Endodermal cell (in vitro differentiated cells): ENCODE measurements around the gene CYSTM1. TPM values are rescaled to one million over a fixed set of nuclear protein-coding genes. Genes with fewer than 3 reads are reported as not detected.

Source experiments
- DNase-seq: peaks from one replicate; pipeline ENCODE4 v3.0.0-alpha.2; 2017
- H3K27ac ChIP-seq: 2 replicates; pipeline ENCODE4 v1.5.1; 2013; ENCODE audit warnings: mild to moderate bottlenecking, low read depth, low read length, moderate library complexity
- H3K27me3 ChIP-seq: 2 replicates; pipeline ENCODE4 v1.6.1; 2013; ENCODE audit warnings: mild to moderate bottlenecking, low read length, moderate library complexity; ENCODE audit not compliant: insufficient read depth, control insufficient read depth, poor library complexity, severe bottlenecking
- H3K36me3 ChIP-seq: 2 replicates; pipeline ENCODE4 v1.7.0; 2013; ENCODE audit warnings: mild to moderate bottlenecking, low read length, moderate library complexity; ENCODE audit not compliant: control insufficient read depth, insufficient read depth
- H3K4me1 ChIP-seq: one replicate; pipeline ENCODE4 v1.7.0; 2013; ENCODE audit warnings: low read length; ENCODE audit not compliant: control insufficient read depth, insufficient read depth
- H3K4me3 ChIP-seq: 2 replicates; pipeline ENCODE4 v1.5.1; 2013; ENCODE audit warnings: mild to moderate bottlenecking, low read length, moderate library complexity
- H3K9ac ChIP-seq: 2 replicates; pipeline ENCODE4 v1.6.1; 2013; ENCODE audit warnings: mild to moderate bottlenecking, low read length, moderate library complexity; ENCODE audit not compliant: poor library complexity, severe bottlenecking; ENCODE audit errors: extremely low read depth
- H3K9me3 ChIP-seq: 2 replicates; pipeline ENCODE4 v1.6.1; 2013; ENCODE audit warnings: mild to moderate bottlenecking, low read length, moderate library complexity; ENCODE audit not compliant: control insufficient read depth
- H3K27ac Mint-ChIP-seq: 2 replicates; pipeline ENCODE4 v1.8.0; 2020; ENCODE audit warnings: mixed read lengths
- H3K27me3 Mint-ChIP-seq: 2 replicates; pipeline ENCODE4 v1.8.0; 2021; ENCODE audit warnings: mild to moderate bottlenecking, mixed read lengths; ENCODE audit not compliant: insufficient read depth
- H3K36me3 Mint-ChIP-seq: 2 replicates; pipeline ENCODE4 v1.8.0; 2020; ENCODE audit warnings: low read depth, mixed read lengths
- H3K4me1 Mint-ChIP-seq: 2 replicates; pipeline ENCODE4 v1.8.0; 2020; ENCODE audit warnings: mixed read lengths
- H3K4me3 Mint-ChIP-seq: 2 replicates; pipeline ENCODE4 v1.8.0; 2020; ENCODE audit warnings: mild to moderate bottlenecking, moderate library complexity, mixed read lengths
- H3K9me3 Mint-ChIP-seq: 2 replicates; pipeline ENCODE4 v1.8.0; 2020; ENCODE audit warnings: mild to moderate bottlenecking, mixed read lengths
- WGBS, 2 experiments: methylation state at CpG; one replicate each; pipeline versions ENCODE4 v1.1.5 to v1.1.7; 2013; ENCODE audit warnings: missing lambda C conversion rate in 2 of 2, mixed read lengths in 1 of 2; ENCODE audit not compliant: insufficient coverage in 1 of 2, insufficient read length in 1 of 2; 5-methylcytosine and 5-hydroxymethylcytosine counted together
- total RNA-seq, 2 donors: library from RNA; stranded (reverse); fragmentation: NEBNext Ultra II Directional in 1 of 2; extraction: Animal tissue kit (Norgen Biotek cat#: 25700) in 1 of 2; gene quantifications; 2 replicates in 1 of 2; 3 replicates in 1 of 2; pipeline ENCODE4 v1.2.1, GENCODE V29; 2021
- TF ChIP-seq, protein P1 (sequence below): fragments of 200-600 bp; sonication (generic); conservative IDR thresholded peaks from 2 replicates; pipeline ENCODE4 v1.5.0; 2021; ENCODE audit warnings: antibody characterized with exemption, mild to moderate bottlenecking

Gene CYSTM1
- total RNA-seq, 2 donors from 2014 or later, result 30.7 to 38.1 TPM

DNA sequence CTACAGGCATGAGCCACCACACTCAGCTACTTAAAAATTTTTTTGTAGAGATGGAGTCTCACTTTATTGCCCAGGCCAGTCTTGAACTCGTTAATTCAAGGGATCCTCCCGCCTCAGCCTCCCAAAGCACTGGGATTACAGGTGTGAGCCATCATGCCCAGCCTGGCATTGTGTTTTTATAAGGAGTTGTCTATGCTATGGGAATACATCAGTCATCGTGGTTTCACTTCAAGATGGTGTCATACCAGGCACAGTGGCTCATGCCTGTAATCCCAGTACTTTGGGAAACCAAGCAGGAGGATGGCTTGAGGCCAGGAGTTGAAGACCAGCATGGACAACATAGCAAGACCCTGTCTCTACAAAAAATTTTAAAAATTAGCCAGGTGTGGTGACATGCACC, 49.7 kb downstream of the CYSTM1 start:
- H3K27ac Mint-ChIP-seq, result no peak overlapping the region
- peaks cover 12% of the 10 kb centered on the region for H3K4me1 Mint-ChIP-seq
- H3K4me3 ChIP-seq, result no peak overlapping the region
- H3K9me3 ChIP-seq, result no peaks in the 10 kb centered on the region
- H3K27ac ChIP-seq, result no peak overlapping the region
- 91 to 93% methylated on average over 2 to 3 of the region's 3 CpGs for WGBS, 2 experiments
- H3K4me3 Mint-ChIP-seq, result no peak overlapping the region
- H3K36me3 ChIP-seq, result no peaks in the 10 kb centered on the region
- no peak for DNase-seq
- H3K27me3 ChIP-seq, result no peaks in the 10 kb centered on the region
- H3K36me3 Mint-ChIP-seq, result no peaks in the 10 kb centered on the region
- H3K4me1 ChIP-seq, result no peaks in the 10 kb centered on the region
- TF ChIP-seq, protein P1, sequence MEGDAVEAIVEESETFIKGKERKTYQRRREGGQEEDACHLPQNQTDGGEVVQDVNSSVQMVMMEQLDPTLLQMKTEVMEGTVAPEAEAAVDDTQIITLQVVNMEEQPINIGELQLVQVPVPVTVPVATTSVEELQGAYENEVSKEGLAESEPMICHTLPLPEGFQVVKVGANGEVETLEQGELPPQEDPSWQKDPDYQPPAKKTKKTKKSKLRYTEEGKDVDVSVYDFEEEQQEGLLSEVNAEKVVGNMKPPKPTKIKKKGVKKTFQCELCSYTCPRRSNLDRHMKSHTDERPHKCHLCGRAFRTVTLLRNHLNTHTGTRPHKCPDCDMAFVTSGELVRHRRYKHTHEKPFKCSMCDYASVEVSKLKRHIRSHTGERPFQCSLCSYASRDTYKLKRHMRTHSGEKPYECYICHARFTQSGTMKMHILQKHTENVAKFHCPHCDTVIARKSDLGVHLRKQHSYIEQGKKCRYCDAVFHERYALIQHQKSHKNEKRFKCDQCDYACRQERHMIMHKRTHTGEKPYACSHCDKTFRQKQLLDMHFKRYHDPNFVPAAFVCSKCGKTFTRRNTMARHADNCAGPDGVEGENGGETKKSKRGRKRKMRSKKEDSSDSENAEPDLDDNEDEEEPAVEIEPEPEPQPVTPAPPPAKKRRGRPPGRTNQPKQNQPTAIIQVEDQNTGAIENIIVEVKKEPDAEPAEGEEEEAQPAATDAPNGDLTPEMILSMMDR, result no peak
- no peaks in the 10 kb centered on the region for H3K9me3 Mint-ChIP-seq
- H3K27me3 Mint-ChIP-seq, result no peaks in the 10 kb centered on the region
- no peak overlapping the region for H3K9ac ChIP-seq

DNA sequence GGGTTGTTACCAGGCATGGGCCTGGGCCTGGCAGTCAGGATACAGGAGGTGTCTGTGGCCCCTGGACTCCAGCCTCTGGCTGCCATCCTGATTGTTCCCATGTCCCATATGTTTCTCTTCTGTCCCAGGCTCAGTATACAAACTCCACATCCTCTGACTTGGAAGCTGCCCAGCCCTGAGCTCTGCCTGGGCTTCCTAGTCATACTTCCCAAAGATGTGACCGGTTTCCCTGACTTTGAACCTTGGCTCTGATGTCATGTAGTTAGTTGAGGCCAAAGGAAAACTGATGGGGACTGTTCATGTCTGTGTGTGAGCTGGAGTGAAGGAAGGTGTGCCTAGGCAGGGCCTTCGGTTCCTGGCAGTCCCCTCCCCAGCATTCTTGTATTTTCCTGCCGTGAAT, 50.4 kb downstream of the CYSTM1 start:
- Mint-ChIP-seq H3K27me3 (no peaks in the 10 kb centered on the region), H3K9me3 (no peaks in the 10 kb centered on the region)
- 76 to 80% methylated on average over 1 to 3 of the region's 3 CpGs for WGBS, 2 experiments

DNA sequence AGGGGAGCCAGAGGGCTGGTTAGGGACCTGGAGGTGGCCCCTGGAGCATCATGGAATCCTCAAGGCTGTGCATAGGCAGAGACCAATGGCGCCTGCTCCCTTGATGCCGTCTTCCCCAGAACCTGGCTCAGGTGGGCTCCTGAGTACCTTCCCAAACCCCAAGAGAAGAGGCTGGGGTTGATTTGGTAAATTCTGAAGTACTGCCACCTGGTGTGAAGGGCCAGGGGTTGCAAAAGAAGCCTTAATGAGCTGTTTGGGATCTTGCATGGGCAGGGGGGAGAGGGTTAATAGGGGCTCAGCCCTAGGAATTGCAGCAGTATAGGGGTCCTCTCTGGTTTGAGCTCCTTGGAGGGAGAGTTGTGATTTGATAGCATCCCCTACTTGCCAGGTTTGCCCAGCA, 52.1 kb downstream of the CYSTM1 start:
- WGBS, 2 experiments, result 95 to 100% methylated on average over 2 of the region's 2 CpGs
- no peak overlapping the region for H3K4me3 Mint-ChIP-seq
- H3K36me3 ChIP-seq, result no peaks in the 10 kb centered on the region

More for the DNA sequence above, 50.4 kb downstream of the CYSTM1 start:
- TF ChIP-seq, protein P1, result no peak
- Histone ChIP-seq H3K4me3 (no peak overlapping the region), H3K27ac (no peak overlapping the region), H3K4me1 (no peaks in the 10 kb centered on the region), H3K36me3 (no peaks in the 10 kb centered on the region), H3K9ac (no peak overlapping the region), H3K9me3 (no peaks in the 10 kb centered on the region), H3K27me3 (no peaks in the 10 kb centered on the region)
- Mint-ChIP-seq H3K27ac (no peak overlapping the region), H3K4me3 (no peak overlapping the region), H3K36me3 (no peaks in the 10 kb centered on the region), H3K4me1 (peaks cover 5% of the 10 kb centered on the region)
- no peak for DNase-seq

More for the DNA sequence above, 52.1 kb downstream of the CYSTM1 start:
- peak; percentile 57 for DNase-seq
- Histone ChIP-seq H3K9ac (no peak overlapping the region), H3K27ac (no peak overlapping the region), H3K9me3 (no peaks in the 10 kb centered on the region), H3K4me1 (no peaks in the 10 kb centered on the region), H3K27me3 (no peaks in the 10 kb centered on the region), H3K4me3 (no peak overlapping the region)
- Mint-ChIP-seq H3K4me1 (peaks cover 2% of the 10 kb centered on the region), H3K27me3 (no peaks in the 10 kb centered on the region), H3K27ac (no peak overlapping the region), H3K9me3 (no peaks in the 10 kb centered on the region), H3K36me3 (no peaks in the 10 kb centered on the region)
- TF ChIP-seq, protein P1, result peak; percentile 59
